ENCODE measurements around the gene CST7. TPM values are rescaled to one million over a fixed set of nuclear protein-coding genes. Genes with fewer than 3 reads are reported as not detected.

CST7 gene
- total RNA-seq, 1 donor from 2014 or later, result 0.25 TPM

- Mint-ChIP-seq H3K4me1 (ENCODE audit: low read depth, unreplicated experiment) (no peaks in the 10 kb centered on the region), H3K4me3 (ENCODE audit: unreplicated experiment) (no peak overlapping the region), H3K27me3 (ENCODE audit: low read depth, unreplicated experiment) (peaks cover 21% of the 10 kb centered on the region), H3K27ac (ENCODE audit: unreplicated experiment) (no peak overlapping the region), H3K36me3 (ENCODE audit: low read depth, unreplicated experiment) (no peaks in the 10 kb centered on the region), H3K9me3 (ENCODE audit: unreplicated experiment) (peaks cover 6% of the 10 kb centered on the region)
- FAIRE-seq (no peak), DNase-seq (ENCODE audit: low read depth) (no peak)
- Histone ChIP-seq H3K4me2 (ENCODE audit: low read length) (no peak overlapping the region), H2AFZ (ENCODE audit: low read depth, low read length) (no peak overlapping the region), H3K27ac (ENCODE audit: low read depth, low read length) (no peak overlapping the region), H3K36me3 (ENCODE audit: insufficient read depth, low read length) (no peaks in the 10 kb centered on the region), H4K20me1 (ENCODE audit: insufficient read depth, low read length) (no peaks in the 10 kb centered on the region), H3K79me2 (ENCODE audit: insufficient read depth, low read length) (no peaks in the 10 kb centered on the region), H3K27me3 (ENCODE audit: insufficient read depth, low read length) (no peaks in the 10 kb centered on the region), H3K4me3 (ENCODE audit: insufficient read depth, low read depth, low read length) (no peak overlapping the region), H3K9ac (ENCODE audit: low read length) (no peak overlapping the region), H3K9me3 (ENCODE audit: insufficient read depth, low read depth, low read length) (peaks cover 3% of the 10 kb centered on the region), H3K4me1 (ENCODE audit: insufficient read depth, low read length) (no peaks in the 10 kb centered on the region)
- TF ChIP-seq EZH2 (IDR thresholded peaks at IDR 0.05; ENCODE audit: insufficient read depth, low read length) (no peak), CTCF (IDR thresholded peaks at IDR 0.05; ENCODE audit: insufficient read depth, low read depth, low read length) (no peak)
Measured at GRCh38 chr20:24913076-24913628, 35.9 kb upstream of the CST7 start.

- Histone ChIP-seq H2AFZ (ENCODE audit: low read depth, low read length) (no peak overlapping the region), H3K27ac (ENCODE audit: low read depth, low read length) (no peak overlapping the region), H4K20me1 (ENCODE audit: insufficient read depth, low read length) (no peaks in the 10 kb centered on the region), H3K79me2 (ENCODE audit: insufficient read depth, low read length) (no peaks in the 10 kb centered on the region), H3K9me3 (ENCODE audit: insufficient read depth, low read depth, low read length) (no peaks in the 10 kb centered on the region), H3K4me1 (ENCODE audit: insufficient read depth, low read length) (no peaks in the 10 kb centered on the region), H3K36me3 (ENCODE audit: insufficient read depth, low read length) (no peaks in the 10 kb centered on the region), H3K4me3 (ENCODE audit: insufficient read depth, low read depth, low read length) (no peak overlapping the region), H3K4me2 (ENCODE audit: low read length) (no peak overlapping the region), H3K27me3 (ENCODE audit: insufficient read depth, low read length) (no peaks in the 10 kb centered on the region), H3K9ac (ENCODE audit: low read length) (no peak overlapping the region)
- Mint-ChIP-seq H3K4me3 (ENCODE audit: unreplicated experiment) (no peak overlapping the region), H3K4me1 (ENCODE audit: low read depth, unreplicated experiment) (peaks cover 7% of the 10 kb centered on the region), H3K27me3 (ENCODE audit: low read depth, unreplicated experiment) (peaks cover 21% of the 10 kb centered on the region), H3K27ac (ENCODE audit: unreplicated experiment) (no peak overlapping the region), H3K36me3 (ENCODE audit: low read depth, unreplicated experiment) (no peaks in the 10 kb centered on the region), H3K9me3 (ENCODE audit: unreplicated experiment) (peaks cover 2% of the 10 kb centered on the region)
- FAIRE-seq (no peak), DNase-seq (ENCODE audit: low read depth) (no peak)
- no peak for TF ChIP-seq EZH2 (IDR thresholded peaks at IDR 0.05; ENCODE audit: insufficient read depth, low read length)
- no peak for TF ChIP-seq CTCF (IDR thresholded peaks at IDR 0.05; ENCODE audit: insufficient read depth, low read depth, low read length)
Measured at GRCh38 chr20:24914388-24915241, 34.5 kb upstream of the CST7 start.

DNA sequence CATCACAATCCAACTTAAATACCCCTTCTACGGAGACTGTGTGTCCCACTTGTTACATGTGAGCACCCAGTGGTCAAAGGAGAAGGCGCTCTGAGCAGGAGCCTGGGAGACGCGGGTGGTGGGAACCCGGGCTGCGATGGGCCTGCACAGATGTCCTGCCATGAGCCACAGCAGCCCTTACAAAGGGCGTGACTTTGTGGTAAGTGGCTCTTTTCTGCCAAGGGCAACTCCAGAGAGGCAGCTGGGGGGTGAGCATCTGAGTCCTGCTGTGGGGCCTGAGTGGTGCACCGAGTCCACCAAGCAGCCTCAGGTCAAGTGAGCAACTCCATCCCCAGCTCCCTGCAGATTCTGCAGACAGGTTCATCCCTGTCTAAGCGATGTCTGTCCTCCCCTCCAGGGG is 33.6 kb upstream of the CST7 start:
- H3K4me3 ChIP-seq (ENCODE audit: insufficient read depth, low read depth, low read length), result no peak overlapping the region
- Mint-ChIP-seq H3K4me1 (ENCODE audit: low read depth, unreplicated experiment) (peaks cover 15% of the 10 kb centered on the region), H3K27ac (ENCODE audit: unreplicated experiment) (peak overlapping the region; percentile 41), H3K36me3 (ENCODE audit: low read depth, unreplicated experiment) (no peaks in the 10 kb centered on the region), H3K4me3 (ENCODE audit: unreplicated experiment) (no peak overlapping the region), H3K27me3 (ENCODE audit: low read depth, unreplicated experiment) (peaks cover 20% of the 10 kb centered on the region), H3K9me3 (ENCODE audit: unreplicated experiment) (peaks cover 5% of the 10 kb centered on the region)
- no peaks in the 10 kb centered on the region for H3K79me2 ChIP-seq (ENCODE audit: insufficient read depth, low read length)
- no peak overlapping the region for H3K9ac ChIP-seq (ENCODE audit: low read length)
- no peaks in the 10 kb centered on the region for H3K4me1 ChIP-seq (ENCODE audit: insufficient read depth, low read length)
- FAIRE-seq (no peak), DNase-seq (ENCODE audit: low read depth) (no peak)
- no peak overlapping the region for H3K27ac ChIP-seq (ENCODE audit: low read depth, low read length)
- no peak overlapping the region for H3K4me2 ChIP-seq (ENCODE audit: low read length)
- TF ChIP-seq CTCF (IDR thresholded peaks at IDR 0.05; ENCODE audit: insufficient read depth, low read depth, low read length), result no peak
- TF ChIP-seq EZH2 (IDR thresholded peaks at IDR 0.05; ENCODE audit: insufficient read depth, low read length), result no peak
- H3K27me3 ChIP-seq (ENCODE audit: insufficient read depth, low read length), result no peaks in the 10 kb centered on the region
- H4K20me1 ChIP-seq (ENCODE audit: insufficient read depth, low read length), result no peaks in the 10 kb centered on the region
- H3K9me3 ChIP-seq (ENCODE audit: insufficient read depth, low read depth, low read length), result no peaks in the 10 kb centered on the region
- H2AFZ ChIP-seq (ENCODE audit: low read depth, low read length), result no peak overlapping the region
- no peaks in the 10 kb centered on the region for H3K36me3 ChIP-seq (ENCODE audit: insufficient read depth, low read length)
